ENCODE data around the gene PCDHA3.

DNA sequence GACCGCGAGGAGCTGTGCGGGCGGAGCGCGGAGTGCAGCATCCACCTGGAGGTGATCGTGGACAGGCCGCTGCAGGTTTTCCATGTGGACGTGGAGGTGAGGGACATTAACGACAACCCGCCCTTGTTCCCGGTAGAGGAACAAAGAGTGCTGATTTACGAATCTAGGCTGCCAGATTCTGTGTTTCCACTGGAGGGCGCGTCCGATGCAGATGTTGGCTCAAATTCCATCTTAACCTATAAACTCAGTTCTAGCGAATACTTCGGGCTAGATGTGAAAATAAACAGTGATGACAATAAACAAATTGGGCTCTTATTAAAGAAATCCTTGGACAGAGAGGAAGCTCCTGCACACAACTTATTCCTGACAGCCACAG, 27.5 kb downstream of the PCDHA3 start:
- TF ChIP-seq, protein P1, sequence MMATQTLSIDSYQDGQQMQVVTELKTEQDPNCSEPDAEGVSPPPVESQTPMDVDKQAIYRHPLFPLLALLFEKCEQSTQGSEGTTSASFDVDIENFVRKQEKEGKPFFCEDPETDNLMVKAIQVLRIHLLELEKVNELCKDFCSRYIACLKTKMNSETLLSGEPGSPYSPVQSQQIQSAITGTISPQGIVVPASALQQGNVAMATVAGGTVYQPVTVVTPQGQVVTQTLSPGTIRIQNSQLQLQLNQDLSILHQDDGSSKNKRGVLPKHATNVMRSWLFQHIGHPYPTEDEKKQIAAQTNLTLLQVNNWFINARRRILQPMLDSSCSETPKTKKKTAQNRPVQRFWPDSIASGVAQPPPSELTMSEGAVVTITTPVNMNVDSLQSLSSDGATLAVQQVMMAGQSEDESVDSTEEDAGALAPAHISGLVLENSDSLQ (IDR thresholded peaks at IDR 0.05): no peak
- TF ChIP-seq SP1 (IDR thresholded peaks at IDR 0.05) (no peak), FOXK2 (IDR thresholded peaks at IDR 0.05) (no peak), ELF4 (IDR thresholded peaks at IDR 0.05) (no peak), ARNT (IDR thresholded peaks at IDR 0.05) (no peak), CTBP1 (IDR thresholded peaks at IDR 0.05; ENCODE audit: borderline replicate concordance) (no peak)

All from HEK293T (cell line).